ENCODE results near the gene TXN.

DNA sequence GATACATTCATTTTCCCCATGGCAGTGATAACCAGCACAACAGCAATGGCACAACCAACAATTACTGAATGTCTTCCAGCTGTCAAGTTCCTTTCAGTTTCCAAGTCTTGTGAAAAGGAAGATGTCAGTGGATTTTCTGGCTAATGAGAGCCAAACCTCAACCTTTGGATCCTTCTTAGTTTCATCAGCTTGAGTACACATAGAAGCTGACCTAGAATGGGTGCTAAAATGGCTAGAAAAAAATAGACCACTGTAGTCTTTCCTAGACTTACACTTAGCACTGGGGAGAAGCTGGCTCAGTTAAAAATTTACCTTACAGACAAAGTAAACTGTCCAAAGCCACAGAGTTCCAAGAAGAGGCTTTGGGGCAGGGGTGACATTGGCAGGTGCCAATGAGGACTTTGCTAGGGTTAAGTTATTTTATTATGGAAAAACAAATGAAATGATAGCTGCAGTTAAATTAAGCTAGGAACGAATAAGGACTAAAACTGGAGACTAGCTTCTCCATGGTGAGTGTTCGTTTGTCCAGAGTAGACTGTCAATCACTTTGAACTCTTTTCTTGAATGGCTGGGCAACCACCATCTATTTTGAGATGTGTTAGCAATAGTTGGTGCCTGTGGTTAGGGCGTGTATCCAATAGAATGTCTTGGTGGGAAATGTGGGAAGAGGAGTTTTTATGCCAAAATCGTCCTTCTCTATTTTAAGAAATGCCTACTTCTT is 25.9 kb upstream of the TXN start:
- TF ChIP-seq POLR2A (IDR thresholded peaks at IDR 0.05): no peak
- TF ChIP-seq, protein P1, sequence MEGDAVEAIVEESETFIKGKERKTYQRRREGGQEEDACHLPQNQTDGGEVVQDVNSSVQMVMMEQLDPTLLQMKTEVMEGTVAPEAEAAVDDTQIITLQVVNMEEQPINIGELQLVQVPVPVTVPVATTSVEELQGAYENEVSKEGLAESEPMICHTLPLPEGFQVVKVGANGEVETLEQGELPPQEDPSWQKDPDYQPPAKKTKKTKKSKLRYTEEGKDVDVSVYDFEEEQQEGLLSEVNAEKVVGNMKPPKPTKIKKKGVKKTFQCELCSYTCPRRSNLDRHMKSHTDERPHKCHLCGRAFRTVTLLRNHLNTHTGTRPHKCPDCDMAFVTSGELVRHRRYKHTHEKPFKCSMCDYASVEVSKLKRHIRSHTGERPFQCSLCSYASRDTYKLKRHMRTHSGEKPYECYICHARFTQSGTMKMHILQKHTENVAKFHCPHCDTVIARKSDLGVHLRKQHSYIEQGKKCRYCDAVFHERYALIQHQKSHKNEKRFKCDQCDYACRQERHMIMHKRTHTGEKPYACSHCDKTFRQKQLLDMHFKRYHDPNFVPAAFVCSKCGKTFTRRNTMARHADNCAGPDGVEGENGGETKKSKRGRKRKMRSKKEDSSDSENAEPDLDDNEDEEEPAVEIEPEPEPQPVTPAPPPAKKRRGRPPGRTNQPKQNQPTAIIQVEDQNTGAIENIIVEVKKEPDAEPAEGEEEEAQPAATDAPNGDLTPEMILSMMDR (IDR thresholded peaks at IDR 0.05): no peak

Data from uterus (tissue), 2 donors.